Measurements from ENCODE around the gene CBLB. TPM values are rescaled to one million over a fixed set of nuclear protein-coding genes. Genes with fewer than 3 reads are reported as not detected.

The CBLB gene
- total RNA-seq, 4 donors from 2014 or later, result 154 to 177 (median 169) TPM

DNA sequence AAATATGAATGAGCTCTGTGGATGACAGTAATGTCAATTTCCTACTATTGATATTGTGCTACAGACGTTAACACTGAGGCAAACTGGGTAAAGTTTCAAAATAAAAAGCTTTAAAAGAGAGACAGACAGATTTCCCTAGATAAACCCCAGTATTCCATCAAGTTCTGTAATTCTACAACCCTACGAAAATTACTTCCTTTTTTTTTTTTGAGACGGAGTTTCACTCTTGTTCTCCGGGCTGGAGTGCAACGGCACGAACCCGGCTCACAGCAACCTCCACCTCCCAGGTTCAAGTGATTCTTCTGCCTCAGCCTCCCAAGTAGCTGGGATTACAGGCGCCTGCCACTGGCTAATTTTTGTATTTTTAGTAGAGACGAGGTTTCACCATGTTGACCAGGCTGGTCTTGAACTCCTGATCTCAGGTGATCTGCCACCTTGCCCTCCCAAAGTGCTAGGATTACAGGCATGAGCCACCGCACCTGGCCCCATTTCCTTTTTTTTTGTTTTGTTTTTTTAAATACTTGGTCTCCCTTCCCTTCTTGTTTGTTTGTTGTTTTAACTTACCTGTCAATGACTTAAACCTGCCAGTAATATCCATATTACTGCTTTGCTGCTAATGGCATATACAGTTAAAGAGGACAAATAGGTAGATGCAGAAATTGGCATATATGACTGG lies 57.2 kb downstream of the CBLB start:
- Histone ChIP-seq H3K4me3 (no peak overlapping the region), H3K4me1 (peaks cover 0 to 43% (median 11%) of the 10 kb centered on the region in 4 donors), H3K27me3 (no peaks in the 10 kb centered on the region), H3K27ac (no peak overlapping the region), H3K36me3 (peaks cover 0 to 4% (median 0%) of the 10 kb centered on the region in 3 donors), H3K9me3 (no peaks in the 10 kb centered on the region)
- no peak for DNase-seq (ENCODE audit: low spot score in 2 of 2)
- TF ChIP-seq, protein P1, sequence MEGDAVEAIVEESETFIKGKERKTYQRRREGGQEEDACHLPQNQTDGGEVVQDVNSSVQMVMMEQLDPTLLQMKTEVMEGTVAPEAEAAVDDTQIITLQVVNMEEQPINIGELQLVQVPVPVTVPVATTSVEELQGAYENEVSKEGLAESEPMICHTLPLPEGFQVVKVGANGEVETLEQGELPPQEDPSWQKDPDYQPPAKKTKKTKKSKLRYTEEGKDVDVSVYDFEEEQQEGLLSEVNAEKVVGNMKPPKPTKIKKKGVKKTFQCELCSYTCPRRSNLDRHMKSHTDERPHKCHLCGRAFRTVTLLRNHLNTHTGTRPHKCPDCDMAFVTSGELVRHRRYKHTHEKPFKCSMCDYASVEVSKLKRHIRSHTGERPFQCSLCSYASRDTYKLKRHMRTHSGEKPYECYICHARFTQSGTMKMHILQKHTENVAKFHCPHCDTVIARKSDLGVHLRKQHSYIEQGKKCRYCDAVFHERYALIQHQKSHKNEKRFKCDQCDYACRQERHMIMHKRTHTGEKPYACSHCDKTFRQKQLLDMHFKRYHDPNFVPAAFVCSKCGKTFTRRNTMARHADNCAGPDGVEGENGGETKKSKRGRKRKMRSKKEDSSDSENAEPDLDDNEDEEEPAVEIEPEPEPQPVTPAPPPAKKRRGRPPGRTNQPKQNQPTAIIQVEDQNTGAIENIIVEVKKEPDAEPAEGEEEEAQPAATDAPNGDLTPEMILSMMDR (IDR thresholded peaks at IDR 0.05), result no peak
- no peak for TF ChIP-seq EP300 (IDR thresholded peaks at IDR 0.05)
- no peak for TF ChIP-seq POLR2A (IDR thresholded peaks at IDR 0.05)
- WGBS, 2 donors, result 80 to 88% methylated on average over 10 of the region's 10 CpGs

DNA sequence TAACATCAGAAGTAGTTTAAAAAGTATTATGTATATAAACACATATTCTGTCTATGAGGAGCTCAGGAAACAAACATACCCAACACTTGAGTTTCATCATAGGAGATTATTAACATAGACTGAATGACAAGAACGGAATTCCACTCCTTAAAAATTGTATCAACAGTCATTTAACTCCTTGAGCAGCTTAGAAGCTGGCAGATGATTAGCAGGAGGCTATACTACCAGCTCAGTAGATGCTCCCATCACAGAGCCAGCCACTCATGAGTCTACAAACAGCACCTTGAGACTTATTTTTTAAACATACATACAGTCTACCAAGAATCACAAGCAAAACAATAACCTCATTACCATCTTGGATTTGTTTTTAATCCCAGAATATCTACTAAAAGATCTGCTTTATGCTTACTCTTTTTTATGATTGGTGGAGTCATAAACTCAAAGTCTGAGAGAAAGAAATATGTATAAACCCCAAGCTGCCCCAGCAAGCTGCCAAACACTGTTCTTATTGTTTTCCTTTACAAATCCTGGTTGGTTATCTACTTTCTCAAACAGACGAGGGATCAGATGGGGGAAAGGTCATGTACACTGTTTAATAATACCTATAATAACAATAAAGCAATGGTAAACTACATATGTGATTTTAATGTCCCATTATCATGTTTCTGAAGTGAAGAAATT lies 59.5 kb downstream of the CBLB start:
- H3K27ac ChIP-seq, result peak overlapping the region in 1 of 4 donors; percentile 14
- no peaks in the 10 kb centered on the region for H3K27me3 ChIP-seq
- TF ChIP-seq, protein P1 (IDR thresholded peaks at IDR 0.05), result no peak
- no peak for TF ChIP-seq POLR2A (IDR thresholded peaks at IDR 0.05)
- DNase-seq (ENCODE audit: low spot score in 2 of 2), result no peak
- WGBS, 2 donors, result 32 to 38% methylated on average over 2 of the region's 2 CpGs
- H3K4me3 ChIP-seq, result no peak overlapping the region
- H3K9me3 ChIP-seq, result no peaks in the 10 kb centered on the region
- H3K4me1 ChIP-seq, result peaks cover 0 to 55% (median 12%) of the 10 kb centered on the region in 4 donors
- no peaks in the 10 kb centered on the region for H3K36me3 ChIP-seq

DNA sequence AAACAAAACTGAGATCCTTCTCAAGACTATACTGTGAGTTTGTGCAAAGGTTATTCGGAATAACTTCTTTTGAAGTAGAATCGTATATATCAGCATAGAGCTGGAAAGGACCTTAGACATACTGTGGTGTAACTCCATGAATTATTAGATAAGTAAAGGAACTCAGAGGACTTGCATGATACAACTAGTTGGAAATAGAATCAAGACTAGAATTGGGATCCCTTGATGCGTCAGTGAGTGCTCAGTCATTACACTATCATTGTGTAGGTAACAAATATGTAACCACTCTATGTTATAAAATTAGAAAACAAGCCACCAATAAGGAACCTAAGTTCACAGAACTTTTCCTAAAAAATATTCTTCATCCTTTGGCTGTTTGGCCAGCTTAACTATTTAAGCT lies 61.1 kb downstream of the CBLB start:
- Histone ChIP-seq H3K27me3 (no peaks in the 10 kb centered on the region), H3K4me1 (peaks cover 0 to 48% (median 12%) of the 10 kb centered on the region in 4 donors), H3K9me3 (no peaks in the 10 kb centered on the region), H3K4me3 (no peak overlapping the region), H3K27ac (no peak overlapping the region), H3K36me3 (no peaks in the 10 kb centered on the region)
- TF ChIP-seq POLR2A (IDR thresholded peaks at IDR 0.05) (no peak), EP300 (IDR thresholded peaks at IDR 0.05) (no peak)
- TF ChIP-seq, protein P1 (IDR thresholded peaks at IDR 0.05), result no peak
- whole genome bisulfite sequencing, 2 donors, result 97% methylated on average over 3 of the region's 3 CpGs
- no peak for DNase-seq (ENCODE audit: low spot score in 2 of 2)

DNA sequence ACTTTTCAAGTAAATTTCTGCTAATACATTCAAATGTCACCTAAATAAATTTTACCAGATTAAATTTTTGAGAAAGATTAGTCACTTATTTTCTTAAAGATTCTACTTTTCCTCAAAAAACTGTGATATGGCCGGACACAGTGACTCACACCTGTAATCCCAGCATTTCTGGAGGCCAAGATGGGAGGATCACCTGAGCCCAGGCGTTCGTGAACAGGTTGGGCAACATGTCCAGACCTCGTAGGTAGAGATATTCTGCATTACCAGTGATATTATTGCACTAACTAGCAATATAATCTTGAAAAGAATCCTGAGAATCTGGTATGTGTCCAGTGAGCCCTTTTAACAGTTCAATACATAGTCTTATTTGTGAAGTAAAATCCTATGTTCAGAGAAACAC lies 61.7 kb downstream of the CBLB start:
- DNase-seq (ENCODE audit: low spot score in 2 of 2), result no peak
- no peaks in the 10 kb centered on the region for H3K9me3 ChIP-seq
- no peaks in the 10 kb centered on the region for H3K27me3 ChIP-seq
- H3K4me1 ChIP-seq, result peaks cover 0 to 46% (median 12%) of the 10 kb centered on the region in 4 donors
- H3K27ac ChIP-seq, result no peak overlapping the region
- TF ChIP-seq POLR2A (IDR thresholded peaks at IDR 0.05) (no peak), EP300 (IDR thresholded peaks at IDR 0.05) (no peak)
- TF ChIP-seq, protein P1 (IDR thresholded peaks at IDR 0.05), result no peak
- no peak overlapping the region for H3K4me3 ChIP-seq
- H3K36me3 ChIP-seq, result no peaks in the 10 kb centered on the region
- 97 to 98% methylated on average over 4 of the region's 4 CpGs for WGBS, 2 donors

DNA sequence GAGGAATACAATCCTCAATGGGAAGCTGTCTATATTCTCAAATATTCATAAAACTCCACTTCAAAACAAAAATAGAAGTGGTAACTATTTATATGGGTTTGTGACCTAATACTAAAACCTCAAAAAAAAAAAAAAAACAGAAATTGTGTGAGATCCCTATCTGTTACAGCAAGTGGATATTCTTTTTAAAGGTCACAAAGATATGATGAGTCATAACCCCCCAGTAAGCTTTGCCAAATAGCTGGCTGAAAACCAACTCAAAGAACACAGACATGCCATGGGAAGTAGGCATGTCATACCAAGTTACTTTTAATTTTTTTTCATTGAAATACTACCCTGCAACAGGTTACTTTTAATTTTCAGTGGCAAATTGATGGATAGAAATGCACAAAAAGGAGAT lies 62.5 kb downstream of the CBLB start:
- Histone ChIP-seq H3K4me3 (no peak overlapping the region), H3K9me3 (no peaks in the 10 kb centered on the region), H3K27ac (no peak overlapping the region), H3K4me1 (peaks cover 0 to 42% (median 10%) of the 10 kb centered on the region in 4 donors), H3K27me3 (no peaks in the 10 kb centered on the region), H3K36me3 (no peaks in the 10 kb centered on the region)
- no peak for DNase-seq (ENCODE audit: low spot score in 2 of 2)
- TF ChIP-seq EP300 (IDR thresholded peaks at IDR 0.05), result no peak

Data from tibial nerve (tissue), 4 donors.